COR-L47 (cell line): ENCODE data around the gene SPRYD3.

Source experiments
- DNase-seq: peaks from one replicate; lab custom pipeline; 2025; lab: John Stamatoyannopoulos, UW

SPRYD3 gene

DNA sequence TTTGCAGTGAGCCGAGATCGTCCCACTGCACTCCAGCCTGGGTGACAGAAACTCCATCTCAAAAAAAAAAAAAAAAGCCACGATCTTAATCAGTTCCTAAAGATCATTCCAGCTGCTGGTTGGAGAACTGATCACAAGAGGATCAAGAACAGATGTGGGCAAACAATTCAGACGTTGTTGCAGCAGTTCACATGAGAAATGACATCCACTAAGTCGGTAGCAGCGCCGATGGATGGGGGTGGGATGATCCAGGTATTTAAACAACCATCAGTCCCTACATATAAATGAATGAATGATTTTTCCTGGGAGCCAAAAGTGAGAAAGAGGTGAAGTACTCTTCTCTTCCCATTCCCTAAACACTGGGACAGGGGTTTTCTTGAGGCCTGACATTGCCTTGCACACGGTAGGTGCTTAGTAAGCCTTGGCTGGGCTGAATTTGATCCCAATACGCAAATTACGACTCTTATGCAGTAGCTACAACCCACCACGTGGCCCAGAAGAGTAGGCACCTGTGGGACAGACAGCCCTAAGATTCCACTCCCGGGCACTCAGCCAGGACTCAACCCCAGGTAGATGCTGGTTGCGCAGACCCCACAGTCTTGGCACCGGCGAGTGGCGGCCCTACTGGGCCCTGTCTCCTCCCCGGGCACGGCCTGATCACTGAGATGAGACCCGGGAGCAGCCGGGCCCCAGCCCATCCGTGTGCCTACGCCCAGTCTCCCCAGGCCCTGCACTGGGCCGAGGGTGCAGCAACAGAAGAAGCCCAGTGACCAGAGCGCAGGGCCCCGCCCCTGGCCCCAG lies 565 bp downstream of the SPRYD3 start:
- DNase-seq, result peak; percentile 58

GRCh38 chr12:53077030-53077429 lies 2.2 kb downstream of the SPRYD3 start:
- no peak for DNase-seq

DNA sequence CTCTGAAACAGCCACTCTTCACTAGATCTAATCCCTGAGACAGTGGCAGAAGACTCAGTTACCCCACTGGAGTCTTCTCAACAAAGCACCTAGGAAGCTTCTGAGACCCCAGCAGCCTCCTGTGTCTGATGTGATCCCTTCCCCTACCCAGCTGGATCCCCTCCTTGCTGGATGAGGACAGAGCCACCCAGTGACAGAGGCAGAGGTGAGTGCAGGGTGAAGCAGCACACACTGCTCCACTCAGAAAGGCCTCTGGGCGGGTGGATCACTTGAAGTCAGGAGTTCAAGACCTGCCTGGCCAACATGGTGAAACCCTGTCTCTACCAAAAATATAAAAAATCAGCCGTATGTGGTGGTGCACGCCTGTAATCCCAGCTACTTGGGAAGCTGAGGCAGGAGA lies 2.7 kb downstream of the SPRYD3 start:
- no peak for DNase-seq

DNA sequence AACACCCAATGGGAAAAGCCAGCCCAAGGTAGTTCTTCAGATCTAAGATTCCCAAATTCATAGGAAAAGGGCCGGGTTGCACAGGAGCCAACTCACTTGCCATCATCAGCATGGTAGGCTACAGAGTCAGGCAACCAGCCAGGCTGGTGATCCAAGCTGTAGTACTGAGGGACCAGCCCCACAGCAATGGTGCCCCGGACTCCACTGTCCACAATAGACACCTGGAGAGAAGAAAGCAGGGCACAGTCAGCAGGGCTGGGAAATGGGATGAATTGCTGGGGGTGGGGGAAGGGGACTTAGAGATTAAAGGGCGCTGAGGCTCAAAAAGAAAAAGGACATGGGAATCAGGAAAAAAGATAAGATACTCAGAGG lies 4.2 kb downstream of the SPRYD3 start:
- DNase-seq, result no peak

DNA sequence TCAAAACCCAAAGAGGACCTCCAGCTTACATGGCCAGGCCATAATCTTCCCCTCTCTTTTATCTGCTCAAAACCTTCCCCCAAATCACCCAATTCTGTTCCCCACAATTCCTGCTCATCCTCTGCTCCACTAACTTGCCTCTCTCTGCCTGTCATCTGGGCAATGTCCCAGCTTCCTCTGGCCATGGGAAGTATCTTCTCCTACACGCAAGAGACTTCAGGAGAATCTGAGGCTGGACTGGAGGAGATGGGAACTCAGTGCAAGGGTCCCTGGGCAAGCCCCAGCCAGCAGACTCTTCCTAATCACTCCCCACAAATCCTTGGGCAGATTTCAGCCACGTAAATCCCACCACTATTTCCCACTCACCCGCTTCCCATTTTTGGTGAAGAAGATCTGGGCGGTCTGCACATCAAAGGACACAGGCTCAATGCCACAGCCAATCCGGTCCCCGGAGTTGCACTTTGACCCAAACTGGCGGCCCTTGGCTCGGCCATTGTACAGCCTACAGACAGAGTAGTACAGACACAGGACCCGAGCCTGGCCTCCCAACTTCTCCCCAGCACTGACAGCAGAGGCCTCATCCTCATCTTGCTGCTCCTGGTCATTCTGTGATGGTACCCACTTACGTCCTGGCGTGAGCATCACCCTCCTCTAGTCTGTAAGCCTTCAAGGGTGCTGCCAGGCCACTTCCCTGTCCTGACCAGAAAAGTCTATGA lies 4.7 kb downstream of the SPRYD3 start:
- no peak for DNase-seq

GRCh38 chr12:53073881-53074280 lies 5.3 kb downstream of the SPRYD3 start:
- no peak for DNase-seq

DNA sequence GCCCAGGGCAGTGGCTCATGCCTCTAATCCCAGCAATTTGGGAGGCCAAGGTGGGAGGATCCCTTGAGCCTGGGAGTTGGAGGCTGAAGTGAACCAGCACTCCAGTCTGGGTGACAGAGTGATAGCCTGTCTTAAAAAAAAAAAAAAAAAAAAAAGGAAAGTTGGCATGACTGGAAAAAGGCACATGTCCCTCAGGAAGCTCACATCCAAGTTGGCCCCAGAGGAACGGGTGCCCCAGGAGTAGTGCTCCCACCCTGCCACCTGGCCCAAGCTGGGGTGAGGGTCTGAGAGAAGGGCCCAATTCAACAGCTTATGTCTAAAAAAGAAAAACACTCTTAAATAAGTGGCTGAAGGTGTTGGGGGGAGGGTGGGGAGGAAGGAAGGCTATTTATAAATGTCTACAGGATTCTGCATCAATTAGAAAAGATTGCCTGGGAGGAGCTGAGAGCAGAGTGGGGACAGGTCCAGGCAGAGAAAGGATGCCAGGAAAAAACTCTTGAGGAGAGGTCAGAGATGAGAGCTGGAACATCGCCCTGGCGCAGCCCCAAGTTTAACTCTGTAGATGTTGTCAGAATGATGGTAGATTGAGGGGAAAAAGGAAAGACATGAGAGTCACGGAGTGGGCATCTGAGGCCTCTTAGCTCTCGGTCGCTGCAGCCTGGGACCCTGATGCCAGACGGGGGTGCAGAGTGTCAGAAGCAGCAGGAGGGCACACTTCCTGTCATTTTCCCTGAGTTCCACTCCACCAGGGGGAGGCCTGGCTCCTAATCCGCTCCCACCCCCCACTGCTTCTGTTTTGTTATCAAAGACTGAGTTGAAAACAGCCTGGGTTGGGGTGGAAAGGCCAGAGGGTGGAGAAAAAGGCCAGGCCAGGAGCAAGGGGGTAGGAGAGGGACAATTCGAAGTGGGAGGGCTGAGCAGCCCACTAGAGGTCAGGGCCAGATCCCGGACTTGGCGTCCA lies 7.3 kb downstream of the SPRYD3 start:
- peak; percentile 61 for DNase-seq

- DNase-seq, result no peak
Observed at GRCh38 chr12:53070877-53071492, 8.2 kb downstream of the SPRYD3 start.

GRCh38 chr12:53069621-53070410 lies 9.4 kb downstream of the SPRYD3 start:
- no peak for DNase-seq

- DNase-seq, result no peak
Observed at GRCh38 chr12:53068811-53069585, 10.2 kb downstream of the SPRYD3 start.

DNA sequence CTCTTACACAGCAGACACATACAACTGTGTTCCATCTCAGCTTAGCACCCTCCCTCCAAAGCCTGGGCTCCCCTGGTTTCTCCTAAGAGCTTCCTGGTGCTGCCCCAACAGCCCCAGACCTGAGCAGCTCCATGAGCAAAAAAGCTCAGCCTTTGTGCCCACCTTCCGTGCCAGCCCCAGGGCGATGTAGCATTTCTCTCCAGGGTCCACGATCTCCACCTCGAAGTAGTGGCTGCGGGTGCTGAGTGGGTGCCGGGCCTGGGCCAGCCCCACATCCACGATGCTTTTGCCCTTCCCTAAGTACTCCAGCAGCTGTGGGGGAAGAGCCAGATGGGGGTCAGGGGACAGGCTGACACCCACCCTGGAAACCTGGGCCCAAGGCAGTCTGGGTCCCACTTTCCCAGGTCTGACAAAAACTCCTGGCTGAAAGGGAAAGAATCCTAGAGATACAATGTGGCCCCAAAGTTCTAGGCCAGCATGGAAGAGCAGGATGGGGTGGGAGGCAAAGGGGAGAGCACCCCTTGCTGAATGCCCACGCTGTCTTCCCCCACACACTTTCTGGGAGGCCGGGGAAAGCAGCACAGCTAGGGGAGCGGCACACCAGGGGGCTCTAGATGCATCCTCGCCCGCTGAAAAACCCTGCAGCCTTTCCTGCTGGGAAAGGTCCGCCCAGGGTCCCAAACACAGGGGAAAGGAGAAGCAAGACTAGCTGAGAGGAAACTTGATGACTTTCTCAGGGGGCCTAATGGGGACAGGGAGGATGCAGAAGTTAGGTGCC lies 11.0 kb downstream of the SPRYD3 start:
- no peak for DNase-seq

DNA sequence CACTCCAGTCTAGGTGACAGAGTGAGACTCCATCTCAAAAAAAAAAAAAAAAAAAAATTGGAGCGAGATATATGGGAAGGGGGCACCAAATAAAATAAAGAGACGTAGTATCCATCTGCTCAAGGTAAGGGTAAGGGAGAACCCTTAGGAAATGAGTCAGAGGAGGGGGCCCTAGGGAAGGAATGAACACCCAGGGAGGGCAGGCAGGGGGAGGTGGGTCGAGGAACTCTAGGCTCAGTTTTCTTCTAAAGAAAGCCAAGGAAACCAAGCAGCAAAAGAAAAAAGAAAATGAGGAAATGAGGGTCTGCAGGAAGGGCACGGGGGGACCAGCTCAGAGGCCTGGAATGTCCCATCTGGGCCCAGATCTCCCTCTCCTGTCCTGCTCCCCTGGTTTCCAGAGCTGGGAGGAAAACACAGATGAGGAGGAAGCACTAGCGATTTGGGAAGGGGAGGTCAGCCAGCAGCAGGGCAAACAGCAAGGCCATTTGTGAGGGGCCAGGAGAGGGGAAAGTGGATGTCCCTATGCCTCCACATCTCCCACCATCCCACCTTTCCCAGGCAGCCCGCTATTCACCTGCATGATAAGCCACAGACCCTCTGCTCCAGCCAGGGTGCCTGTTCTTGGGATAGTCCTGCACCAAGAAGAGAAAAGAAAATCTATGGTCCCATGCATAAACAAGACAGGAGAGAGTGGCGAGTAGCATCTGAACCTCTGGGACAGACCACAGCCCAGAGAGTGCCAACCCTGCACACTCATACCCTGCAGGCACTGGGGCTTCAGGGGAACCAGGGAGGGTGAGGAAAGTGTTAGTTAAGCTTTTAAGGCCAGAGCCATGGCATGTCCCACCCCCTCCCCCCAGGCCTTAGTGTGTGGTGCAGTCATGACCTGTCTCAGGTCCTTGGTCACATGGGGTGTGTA lies 11.9 kb downstream of the SPRYD3 start:
- no peak for DNase-seq

GRCh38 chr12:53065975-53066931 lies 12.9 kb downstream of the SPRYD3 start:
- DNase-seq, result peak; percentile 75

- DNase-seq, result no peak
Observed at GRCh38 chr12:53065470-53065869, 13.7 kb downstream of the SPRYD3 start.

- no peak for DNase-seq
Observed at GRCh38 chr12:53064613-53065436, 14.4 kb downstream of the SPRYD3 start.
